Endometrial microvascular endothelial cells (primary cell): ENCODE data around the gene NUDT1. TPM values are rescaled to one million over a fixed set of nuclear protein-coding genes. Genes with fewer than 3 reads are reported as not detected.
"Not testable (repeated sequence)": the region's sequence is repeated elsewhere in the genome, so short reads cannot be mapped to it uniquely, and the experiment has no call there.

Experiments used
- in situ Hi-C: cut with HindIII; loops from 2 replicates; pipeline ENCODE4 v1.10.0; 2017; ENCODE audit warnings: low sequenced_read_pairs, low pct_unique_long_range_greater_than_20kb; ENCODE audit errors: inconsistent ontology term
- total RNA-seq: library from RNA; depleted of rRNA; stranded (reverse); fragments of >200 nt; gene quantifications from one replicate; pipeline ENCODE4 v1.2.3, GENCODE V29; 2015; ENCODE audit errors: inconsistent ontology term

The NUDT1 gene
- total RNA-seq, 1 donor from 2014 or later, result 18.6 TPM

GRCh38 chr7:2257046-2257551, 15.1 kb downstream of the NUDT1 start:
- in situ Hi-C loops, result no loop called here

- in situ Hi-C loops, result no loop called here
Measured at GRCh38 chr7:2257651-2258050, 15.6 kb downstream of the NUDT1 start.

- in situ Hi-C loops, result no loop called here
Measured at GRCh38 chr7:2258661-2259365, 16.8 kb downstream of the NUDT1 start.

GRCh38 chr7:2259480-2259879, 17.5 kb downstream of the NUDT1 start:
- in situ Hi-C loops, result no loop called here

- in situ Hi-C loops, result no loop called here
Measured at GRCh38 chr7:2260820-2261219, 18.8 kb downstream of the NUDT1 start.

GRCh38 chr7:2261611-2262010, 19.6 kb downstream of the NUDT1 start:
- in situ Hi-C loops, result no loop called here

- in situ Hi-C loops, result no loop called here
Measured at GRCh38 chr7:2263176-2263575, 21.1 kb downstream of the NUDT1 start.

- in situ Hi-C loops, result no loop called here
Measured at GRCh38 chr7:2264158-2264557, 22.1 kb downstream of the NUDT1 start.

- in situ Hi-C loops, result no loop called here
Measured at GRCh38 chr7:2266911-2267310, 24.9 kb downstream of the NUDT1 start.

GRCh38 chr7:2269089-2269990, 27.3 kb downstream of the NUDT1 start:
- in situ Hi-C loops, result not testable (repeated sequence)

- in situ Hi-C loops, result no loop called here
Measured at GRCh38 chr7:2269991-2270460, 28.0 kb downstream of the NUDT1 start.

- in situ Hi-C loops, result no loop called here
Measured at GRCh38 chr7:2270495-2270894, 28.5 kb downstream of the NUDT1 start.

- in situ Hi-C loops, result no loop called here
Measured at GRCh38 chr7:2271273-2272026, 29.4 kb downstream of the NUDT1 start.

- in situ Hi-C loops, result no loop called here
Measured at GRCh38 chr7:2272031-2272430, 30.0 kb downstream of the NUDT1 start.

- in situ Hi-C loops, result no loop called here
Measured at GRCh38 chr7:2273866-2274265, 31.8 kb downstream of the NUDT1 start.

GRCh38 chr7:2274666-2275065, 32.6 kb downstream of the NUDT1 start:
- in situ Hi-C loops, result no loop called here

GRCh38 chr7:2275101-2275500, 33.1 kb downstream of the NUDT1 start:
- in situ Hi-C loops, result no loop called here

- in situ Hi-C loops, result no loop called here
Measured at GRCh38 chr7:2276107-2276506, 34.1 kb downstream of the NUDT1 start.

- in situ Hi-C loops, result no loop called here
Measured at GRCh38 chr7:2278026-2278425, 36.0 kb downstream of the NUDT1 start.
